ENCODE results near the gene SMPDL3A. TPM values are rescaled to one million over a fixed set of nuclear protein-coding genes. Genes with fewer than 3 reads are reported as not detected.
A peak's percentile ranks its signal among the peaks of the same experiment; 100 is the strongest.

Gene SMPDL3A
- total RNA-seq, 1 experiment from 2014 or later, result 16.5 TPM

GRCh38 chr6:122798099-122798641 lies 9.1 kb downstream of the SMPDL3A start:
- in situ Hi-C loops (cut with HindIII; ENCODE audit: low pct_unique_long_range_greater_than_20kb, low sequenced_read_pairs), result no loop called here
- DNase-seq (ENCODE audit: low read depth), result peak; percentile 96

- DNase-seq (ENCODE audit: low read depth), result no peak
- in situ Hi-C loops (cut with HindIII; ENCODE audit: low pct_unique_long_range_greater_than_20kb, low sequenced_read_pairs), result no loop called here
Measured at GRCh38 chr6:122799140-122799745, 10.2 kb downstream of the SMPDL3A start.

DNA sequence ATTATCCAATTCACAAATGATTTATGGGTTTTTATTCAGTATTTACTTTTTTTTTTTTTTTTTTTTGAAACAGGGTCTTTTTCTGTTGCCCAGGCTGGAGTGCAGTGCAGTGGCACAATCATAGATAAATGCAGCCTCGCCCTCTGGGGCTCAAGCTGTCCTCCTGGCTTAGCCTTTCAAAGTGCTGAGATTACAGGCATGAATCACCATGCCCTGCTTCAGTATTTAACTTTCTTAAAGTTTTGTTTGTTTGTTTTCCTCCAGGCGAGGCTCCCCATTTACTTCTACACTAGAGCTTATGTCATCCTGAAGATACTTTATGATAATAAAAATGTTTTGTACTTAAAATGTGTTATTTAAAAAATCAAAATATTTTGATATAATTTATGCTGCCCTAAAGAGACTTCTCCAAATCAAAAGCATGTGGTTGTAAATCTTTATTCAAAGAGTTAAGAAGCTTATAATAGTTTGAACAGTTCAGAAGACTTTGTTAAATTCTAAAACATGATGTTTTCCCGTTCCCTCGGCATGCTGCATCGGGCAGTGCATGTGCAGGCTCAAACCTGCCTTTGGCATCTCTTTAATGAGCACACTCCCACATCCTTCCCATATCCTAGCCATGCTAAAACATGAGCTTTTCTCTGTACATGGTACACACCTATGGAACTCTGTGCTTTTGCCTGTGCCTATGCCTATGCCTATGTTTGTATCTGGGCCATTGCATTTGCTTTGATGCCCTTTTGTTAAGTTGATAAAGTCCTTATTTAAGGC lies 11.0 kb downstream of the SMPDL3A start:
- in situ Hi-C loops (cut with HindIII; ENCODE audit: low pct_unique_long_range_greater_than_20kb, low sequenced_read_pairs), result no loop called here
- DNase-seq (ENCODE audit: low read depth), result no peak

- DNase-seq (ENCODE audit: low read depth), result peak; percentile 66
- in situ Hi-C loops (cut with HindIII; ENCODE audit: low pct_unique_long_range_greater_than_20kb, low sequenced_read_pairs), result no loop called here
Measured at GRCh38 chr6:122800906-122801305, 11.8 kb downstream of the SMPDL3A start.

GRCh38 chr6:122801397-122801796 lies 12.3 kb downstream of the SMPDL3A start:
- in situ Hi-C loops (cut with HindIII; ENCODE audit: low pct_unique_long_range_greater_than_20kb, low sequenced_read_pairs), result no loop called here
- DNase-seq (ENCODE audit: low read depth), result no peak

GRCh38 chr6:122803171-122803661 lies 14.2 kb downstream of the SMPDL3A start:
- no peak for DNase-seq (ENCODE audit: low read depth)
- in situ Hi-C loops (cut with HindIII; ENCODE audit: low pct_unique_long_range_greater_than_20kb, low sequenced_read_pairs), result no loop called here

GRCh38 chr6:122804962-122805485 lies 16.0 kb downstream of the SMPDL3A start:
- in situ Hi-C loops (cut with HindIII; ENCODE audit: low pct_unique_long_range_greater_than_20kb, low sequenced_read_pairs), result no loop called here
- no peak for DNase-seq (ENCODE audit: low read depth)

GRCh38 chr6:122806291-122806690 lies 17.2 kb downstream of the SMPDL3A start:
- in situ Hi-C loops (cut with HindIII; ENCODE audit: low pct_unique_long_range_greater_than_20kb, low sequenced_read_pairs), result no loop called here
- no peak for DNase-seq (ENCODE audit: low read depth)

DNA sequence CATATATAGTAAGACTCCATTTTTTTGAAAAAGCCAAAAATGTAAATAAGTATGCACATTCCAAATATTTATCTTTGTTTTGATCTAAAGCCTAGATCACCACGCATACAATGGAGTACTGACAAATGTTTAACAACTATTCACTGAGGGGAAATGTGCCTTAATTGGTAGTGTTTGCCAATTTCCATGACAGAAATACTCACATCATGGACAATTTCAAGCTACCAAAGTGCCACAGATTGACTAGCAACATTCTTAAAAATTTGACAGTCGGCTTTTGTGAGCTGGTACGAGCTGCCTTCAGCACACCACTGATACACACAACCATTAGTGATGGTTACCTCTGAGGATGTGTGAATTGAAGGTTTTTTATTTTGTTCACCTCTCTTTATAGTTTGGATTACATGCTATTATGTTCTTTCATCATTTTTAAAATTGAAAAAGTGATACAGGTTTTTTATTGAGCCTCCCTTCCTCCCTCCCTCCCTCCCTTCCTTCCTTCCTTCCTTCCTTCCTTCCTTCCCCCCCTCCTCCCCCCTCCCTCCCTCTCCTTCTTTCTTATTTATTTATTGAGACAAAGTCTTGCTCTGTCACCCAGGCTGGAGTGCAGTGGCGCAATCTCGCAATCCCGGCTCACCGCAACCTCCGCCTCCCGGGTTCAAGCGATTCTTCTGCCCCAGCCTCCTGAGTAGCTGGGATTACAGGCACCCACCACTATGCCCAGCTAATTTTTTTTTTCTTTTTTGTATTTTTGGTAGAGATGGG lies 19.2 kb downstream of the SMPDL3A start:
- in situ Hi-C loops (cut with HindIII; ENCODE audit: low pct_unique_long_range_greater_than_20kb, low sequenced_read_pairs), result no loop called here
- no peak for DNase-seq (ENCODE audit: low read depth)

DNA sequence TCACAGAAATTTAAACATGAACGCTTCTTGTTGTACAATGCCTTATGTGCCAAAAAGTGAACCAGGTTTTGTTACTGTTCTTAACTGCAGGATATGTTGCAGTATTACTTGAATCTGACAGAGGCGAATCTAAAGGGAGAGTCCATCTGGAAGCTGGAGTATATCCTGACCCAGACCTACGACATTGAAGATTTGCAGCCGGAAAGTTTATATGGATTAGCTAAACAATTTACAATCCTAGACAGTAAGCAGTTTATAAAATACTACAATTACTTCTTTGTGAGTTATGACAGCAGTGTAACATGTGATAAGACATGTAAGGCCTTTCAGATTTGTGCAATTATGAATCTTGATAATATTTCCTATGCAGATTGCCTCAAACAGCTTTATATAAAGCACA lies 19.9 kb downstream of the SMPDL3A start:
- DNase-seq (ENCODE audit: low read depth), result no peak
- in situ Hi-C loops (cut with HindIII; ENCODE audit: low pct_unique_long_range_greater_than_20kb, low sequenced_read_pairs), result no loop called here

DNA sequence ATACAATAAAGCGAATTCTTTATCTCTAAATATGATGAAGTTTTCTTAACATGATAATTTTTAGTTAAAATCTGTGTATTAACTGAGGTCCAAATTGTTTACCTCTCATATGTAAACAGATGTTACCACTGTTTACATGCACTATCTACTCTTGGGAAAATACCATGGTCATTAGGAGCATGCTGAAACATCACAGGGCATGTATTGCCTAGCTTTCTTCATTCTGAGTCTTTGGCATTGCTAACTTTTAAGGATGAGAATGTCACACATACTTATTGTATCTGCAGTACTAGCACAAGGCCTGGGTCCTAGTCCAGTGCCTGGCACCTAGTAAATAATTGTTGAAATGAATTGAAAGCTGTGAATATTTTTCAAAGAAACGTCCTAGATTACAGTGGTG lies 20.6 kb downstream of the SMPDL3A start:
- no peak for DNase-seq (ENCODE audit: low read depth)
- in situ Hi-C loops (cut with HindIII; ENCODE audit: low pct_unique_long_range_greater_than_20kb, low sequenced_read_pairs), result no loop called here

DNA sequence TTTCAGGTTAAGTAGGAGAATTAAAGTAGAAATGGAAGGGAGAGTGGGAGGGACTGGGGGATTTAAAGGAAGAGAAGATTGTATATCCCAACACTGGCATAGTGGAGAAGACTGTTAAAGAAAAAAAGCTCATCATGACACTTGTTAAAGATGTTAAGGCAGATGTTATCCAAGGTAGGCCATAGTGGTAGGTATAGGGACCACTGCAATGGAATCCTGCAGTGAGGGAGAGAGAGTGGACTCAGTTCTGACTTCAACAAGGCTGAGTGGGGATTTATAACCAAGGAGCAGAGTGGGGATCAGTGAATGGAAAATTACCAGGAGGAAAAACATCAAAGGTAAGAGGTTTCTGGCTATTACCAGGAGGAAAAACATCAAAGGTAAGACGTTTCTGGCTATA lies 21.1 kb downstream of the SMPDL3A start:
- in situ Hi-C loops (cut with HindIII; ENCODE audit: low pct_unique_long_range_greater_than_20kb, low sequenced_read_pairs), result no loop called here
- no peak for DNase-seq (ENCODE audit: low read depth)

GRCh38 chr6:122817358-122817757 lies 28.3 kb downstream of the SMPDL3A start:
- in situ Hi-C loops (cut with HindIII; ENCODE audit: low pct_unique_long_range_greater_than_20kb, low sequenced_read_pairs), result no loop called here
- DNase-seq (ENCODE audit: low read depth), result no peak

- DNase-seq (ENCODE audit: low read depth), result peak; percentile 76
Measured at GRCh38 chr6:122817766-122818165, 28.7 kb downstream of the SMPDL3A start.

DNA sequence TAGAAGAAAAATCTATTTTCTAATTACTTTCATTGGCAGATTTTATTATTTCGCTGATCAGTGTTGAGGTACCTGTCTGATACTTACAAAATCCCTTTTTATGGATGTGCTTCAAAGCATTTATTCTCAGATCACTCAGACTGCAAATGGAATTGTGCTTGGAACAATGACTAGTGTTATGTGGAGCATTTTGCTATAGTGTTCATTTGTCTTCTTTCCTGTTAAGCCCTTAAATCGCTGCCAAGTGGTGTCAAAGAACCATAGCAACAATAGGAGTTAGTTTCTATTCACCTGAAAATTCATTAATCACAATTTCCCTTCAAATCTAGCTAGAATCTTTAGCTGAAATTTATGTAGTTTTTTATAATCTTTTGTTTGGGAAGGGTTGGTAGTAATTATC lies 29.8 kb downstream of the SMPDL3A start:
- DNase-seq (ENCODE audit: low read depth), result no peak

More at GRCh38 chr6:122817766-122818165, 28.7 kb downstream of the SMPDL3A start:
- in situ Hi-C loops (cut with HindIII; ENCODE audit: low pct_unique_long_range_greater_than_20kb, low sequenced_read_pairs), result no loop called here

DNA sequence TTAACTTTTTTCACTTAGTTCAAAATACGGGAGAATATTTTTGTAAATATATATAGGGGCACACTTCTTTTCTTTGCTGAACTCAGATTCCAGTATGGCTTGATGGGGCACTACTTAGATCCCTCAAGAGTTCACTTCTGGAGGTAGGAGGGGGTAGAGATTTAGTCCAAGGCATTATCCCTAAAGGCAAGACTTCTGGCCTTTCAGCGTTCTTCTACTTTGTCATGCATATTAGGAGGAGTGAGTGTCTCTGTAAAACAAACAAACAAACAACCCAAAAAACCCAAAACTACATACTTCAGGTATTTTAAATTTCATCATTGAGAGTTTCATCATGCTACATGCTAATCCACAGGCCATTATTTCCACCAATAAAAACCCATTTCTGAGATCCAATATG lies 32.0 kb downstream of the SMPDL3A start:
- no peak for DNase-seq (ENCODE audit: low read depth)
- in situ Hi-C loops (cut with HindIII; ENCODE audit: low pct_unique_long_range_greater_than_20kb, low sequenced_read_pairs), result no loop called here

More for the DNA sequence above, 29.8 kb downstream of the SMPDL3A start:
- in situ Hi-C loops (cut with HindIII; ENCODE audit: low pct_unique_long_range_greater_than_20kb, low sequenced_read_pairs), result no loop called here

- in situ Hi-C loops (cut with HindIII; ENCODE audit: low pct_unique_long_range_greater_than_20kb, low sequenced_read_pairs), result no loop called here
- no peak for DNase-seq (ENCODE audit: low read depth)
Measured at GRCh38 chr6:122825163-122825562, 36.1 kb downstream of the SMPDL3A start.

- DNase-seq (ENCODE audit: low read depth), result no peak
- in situ Hi-C loops (cut with HindIII; ENCODE audit: low pct_unique_long_range_greater_than_20kb, low sequenced_read_pairs), result no loop called here
Measured at GRCh38 chr6:122829456-122829855, 40.4 kb downstream of the SMPDL3A start.

DNA sequence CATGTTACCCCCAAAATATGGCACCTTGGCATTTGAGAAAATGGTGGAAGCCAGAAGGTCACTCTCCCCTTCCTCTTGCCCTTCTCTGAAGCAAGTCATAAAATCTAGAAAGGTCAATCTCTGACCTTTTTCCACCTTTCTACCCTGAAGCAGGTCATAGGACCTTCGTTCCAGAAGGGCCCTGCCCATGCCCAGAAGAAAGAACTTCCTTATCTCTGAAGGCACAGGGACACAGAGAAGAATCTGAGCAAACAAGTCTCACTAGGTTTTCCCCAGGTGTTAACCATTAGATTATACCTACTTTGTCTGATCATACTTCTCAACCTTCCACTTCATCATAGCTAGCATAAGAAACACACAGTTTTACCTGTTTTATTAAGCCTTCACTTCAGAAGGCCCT lies 42.5 kb downstream of the SMPDL3A start:
- no peak for DNase-seq (ENCODE audit: low read depth)
- in situ Hi-C loops (cut with HindIII; ENCODE audit: low pct_unique_long_range_greater_than_20kb, low sequenced_read_pairs), result no loop called here
